Panc1 (cell line): Measurements from ENCODE around the gene IPO13. TPM values are rescaled to one million over a fixed set of nuclear protein-coding genes. Genes with fewer than 3 reads are reported as not detected.

Experiments
- ATAC-seq: fragments of 200-7000 bp; cut with Tn5 transposase; 2 replicates; pipeline ENCODE4 v1.9.1; 2020; ENCODE audit warnings: mild to moderate bottlenecking, moderate library complexity
- BruUV-seq: library from RNA; stranded (reverse); fragments of 400-500 nt; replicated peaks from 2 replicates; lab custom pipeline; 2021; lab: Mats Ljungman, UMichigan
- CTCF ChIA-PET: fragments of 300-600 bp; sonication (Branson Sonifier 250); formaldehyde crosslinking; loops from one replicate; lab custom pipeline; 2022; ENCODE audit warnings: antibody characterized with exemption; lab: Charles Lee
- POLR2A ChIA-PET: fragments of 300-600 bp; sonication (Branson Sonifier 250); formaldehyde crosslinking; loops from one replicate; lab custom pipeline; 2022; ENCODE audit warnings: antibody characterized with exemption; lab: Charles Lee
- DNase-seq: peaks from one replicate; pipeline ENCODE4 v3.0.0-alpha.2; 2010; ENCODE audit warnings: low read depth, low spot score
- H3K27ac ChIP-seq: 2 replicates; pipeline ENCODE4 v1.5.1; 2011; ENCODE audit warnings: mild to moderate bottlenecking, low read length, inconsistent platforms
- H3K27me3 ChIP-seq: fragments of 200-500 bp; sonication (Bioruptor generic); 2 replicates; pipeline ENCODE4 v1.6.0; 2014; ENCODE audit warnings: low read length, inconsistent platforms; ENCODE audit not compliant: control insufficient read depth, insufficient read depth
- H3K36me3 ChIP-seq: fragments of 200-500 bp; sonication (Bioruptor generic); 2 replicates; pipeline ENCODE4 v1.5.1; 2014; ENCODE audit warnings: inconsistent platforms, mild to moderate bottlenecking, low read length, moderate library complexity; ENCODE audit not compliant: control insufficient read depth, insufficient read depth
- H3K4me1 ChIP-seq: 2 replicates; pipeline ENCODE4 v1.5.1; 2011; ENCODE audit warnings: inconsistent platforms, mild to moderate bottlenecking, low read length, moderate library complexity; ENCODE audit not compliant: control insufficient read depth, insufficient read depth
- H3K4me3 ChIP-seq, 2 experiments: 2 replicates each; pipeline ENCODE4 v1.5.1; 2011 to 2012; ENCODE audit warnings: low read depth in 2 of 2, low read length in 2 of 2, mild to moderate bottlenecking in 2 of 2, inconsistent platforms in 1 of 2, moderate library complexity in 1 of 2
- H3K9me3 ChIP-seq: fragments of 200-500 bp; sonication (Bioruptor generic); 2 replicates; pipeline ENCODE4 v1.5.1; 2014; ENCODE audit warnings: low read depth, mild to moderate bottlenecking, inconsistent platforms, low read length, moderate library complexity; ENCODE audit not compliant: control insufficient read depth, insufficient read depth
- POLR2AphosphoS5 ChIP-seq: IDR thresholded peaks from 2 replicates; pipeline ENCODE4 v1.6.1; 2012; ENCODE audit warnings: mild to moderate bottlenecking, low read depth, low read length, moderate library complexity
- SIN3A ChIP-seq: IDR thresholded peaks from 2 replicates; pipeline ENCODE4 v1.6.1; 2012; ENCODE audit warnings: low read depth, mild to moderate bottlenecking, low read length, moderate library complexity, borderline replicate concordance; ENCODE audit not compliant: insufficient read depth
- TCF7L2 ChIP-seq: IDR thresholded peaks from 2 replicates; pipeline ENCODE4 v1.6.1; 2011; ENCODE audit warnings: mild to moderate bottlenecking, low read depth, low read length, inconsistent platforms
- in situ Hi-C: cut with HindIII; loops from 2 replicates; pipeline ENCODE4 v1.10.0; 2016; ENCODE audit warnings: low sequenced_read_pairs, low pct_unique_long_range_greater_than_20kb
- intact Hi-C: fragments of 100-400 bp; cut with micrococcal nuclease; formaldehyde crosslinking; loops from one replicate; pipeline ENCODE4 v1.10.0; 2022; ENCODE audit not compliant: unreplicated experiment
- total RNA-seq: library from RNA; stranded (reverse); gene quantifications from one replicate; pipeline ENCODE4 v1.2.1, GENCODE V29; 2021; ENCODE audit not compliant: unreplicated experiment
- TF ChIP-seq, protein P1 (sequence below), 2 experiments: IDR thresholded peaks; 2 replicates each; pipeline ENCODE4 v1.6.1; 2011 to 2012; ENCODE audit warnings: low read depth in 2 of 2, control low read depth in 1 of 2, low read length in 1 of 2, mild to moderate bottlenecking in 1 of 2, moderate library complexity in 1 of 2; ENCODE audit not compliant: insufficient read depth in 1 of 2
- TF ChIP-seq, protein P2 (sequence below): fragments of 450-650 bp; IDR thresholded peaks from 2 replicates; pipeline ENCODE4 v1.5.1; 2017; ENCODE audit warnings: mild to moderate bottlenecking

The IPO13 gene
- total RNA-seq, 1 experiment from 2014 or later, result 40.0 TPM

DNA sequence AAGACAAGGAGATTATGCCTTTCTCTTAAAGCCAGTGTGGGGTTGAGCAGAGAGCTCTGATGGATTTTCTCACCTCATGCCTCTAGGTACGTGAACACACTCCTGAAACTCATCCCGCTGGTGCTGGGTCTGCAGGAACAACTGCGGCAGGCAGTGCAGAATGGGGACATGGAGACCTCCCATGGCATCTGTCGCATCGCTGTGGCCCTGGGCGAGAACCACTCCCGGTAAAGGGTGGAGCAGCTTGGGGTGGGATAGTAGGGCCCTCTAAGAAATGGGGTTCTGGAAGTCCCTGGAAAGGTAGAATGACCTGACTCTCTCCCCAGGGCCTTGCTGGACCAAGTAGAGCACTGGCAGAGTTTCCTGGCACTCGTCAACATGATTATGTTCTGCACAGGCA is 9.5 kb downstream of the IPO13 start:
- Histone ChIP-seq H3K9me3 (no peaks in the 10 kb centered on the region), H3K4me1 (no peaks in the 10 kb centered on the region), H3K27me3 (no peaks in the 10 kb centered on the region), H3K4me3 (no peak overlapping the region), H3K36me3 (peaks cover 3% of the 10 kb centered on the region), H3K27ac (no peak overlapping the region)
- intact Hi-C loops (no loop called here), in situ Hi-C loops (no loop called here)
- no TSS peak for BruUV-seq
- ATAC-seq (no peak), DNase-seq (no peak)
- ChIA-PET CTCF (no interaction called here), POLR2A (no interaction called here)
- TF ChIP-seq SIN3A (no peak), TCF7L2 (no peak), POLR2AphosphoS5 (no peak)
- TF ChIP-seq, protein P1, sequence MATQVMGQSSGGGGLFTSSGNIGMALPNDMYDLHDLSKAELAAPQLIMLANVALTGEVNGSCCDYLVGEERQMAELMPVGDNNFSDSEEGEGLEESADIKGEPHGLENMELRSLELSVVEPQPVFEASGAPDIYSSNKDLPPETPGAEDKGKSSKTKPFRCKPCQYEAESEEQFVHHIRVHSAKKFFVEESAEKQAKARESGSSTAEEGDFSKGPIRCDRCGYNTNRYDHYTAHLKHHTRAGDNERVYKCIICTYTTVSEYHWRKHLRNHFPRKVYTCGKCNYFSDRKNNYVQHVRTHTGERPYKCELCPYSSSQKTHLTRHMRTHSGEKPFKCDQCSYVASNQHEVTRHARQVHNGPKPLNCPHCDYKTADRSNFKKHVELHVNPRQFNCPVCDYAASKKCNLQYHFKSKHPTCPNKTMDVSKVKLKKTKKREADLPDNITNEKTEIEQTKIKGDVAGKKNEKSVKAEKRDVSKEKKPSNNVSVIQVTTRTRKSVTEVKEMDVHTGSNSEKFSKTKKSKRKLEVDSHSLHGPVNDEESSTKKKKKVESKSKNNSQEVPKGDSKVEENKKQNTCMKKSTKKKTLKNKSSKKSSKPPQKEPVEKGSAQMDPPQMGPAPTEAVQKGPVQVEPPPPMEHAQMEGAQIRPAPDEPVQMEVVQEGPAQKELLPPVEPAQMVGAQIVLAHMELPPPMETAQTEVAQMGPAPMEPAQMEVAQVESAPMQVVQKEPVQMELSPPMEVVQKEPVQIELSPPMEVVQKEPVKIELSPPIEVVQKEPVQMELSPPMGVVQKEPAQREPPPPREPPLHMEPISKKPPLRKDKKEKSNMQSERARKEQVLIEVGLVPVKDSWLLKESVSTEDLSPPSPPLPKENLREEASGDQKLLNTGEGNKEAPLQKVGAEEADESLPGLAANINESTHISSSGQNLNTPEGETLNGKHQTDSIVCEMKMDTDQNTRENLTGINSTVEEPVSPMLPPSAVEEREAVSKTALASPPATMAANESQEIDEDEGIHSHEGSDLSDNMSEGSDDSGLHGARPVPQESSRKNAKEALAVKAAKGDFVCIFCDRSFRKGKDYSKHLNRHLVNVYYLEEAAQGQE (IDR thresholded peaks at IDR 0.05; ENCODE audit: insufficient read depth in 1 of 2, low read depth in 2 of 2, low read length in 1 of 2), result no peak
- TF ChIP-seq, protein P2, sequence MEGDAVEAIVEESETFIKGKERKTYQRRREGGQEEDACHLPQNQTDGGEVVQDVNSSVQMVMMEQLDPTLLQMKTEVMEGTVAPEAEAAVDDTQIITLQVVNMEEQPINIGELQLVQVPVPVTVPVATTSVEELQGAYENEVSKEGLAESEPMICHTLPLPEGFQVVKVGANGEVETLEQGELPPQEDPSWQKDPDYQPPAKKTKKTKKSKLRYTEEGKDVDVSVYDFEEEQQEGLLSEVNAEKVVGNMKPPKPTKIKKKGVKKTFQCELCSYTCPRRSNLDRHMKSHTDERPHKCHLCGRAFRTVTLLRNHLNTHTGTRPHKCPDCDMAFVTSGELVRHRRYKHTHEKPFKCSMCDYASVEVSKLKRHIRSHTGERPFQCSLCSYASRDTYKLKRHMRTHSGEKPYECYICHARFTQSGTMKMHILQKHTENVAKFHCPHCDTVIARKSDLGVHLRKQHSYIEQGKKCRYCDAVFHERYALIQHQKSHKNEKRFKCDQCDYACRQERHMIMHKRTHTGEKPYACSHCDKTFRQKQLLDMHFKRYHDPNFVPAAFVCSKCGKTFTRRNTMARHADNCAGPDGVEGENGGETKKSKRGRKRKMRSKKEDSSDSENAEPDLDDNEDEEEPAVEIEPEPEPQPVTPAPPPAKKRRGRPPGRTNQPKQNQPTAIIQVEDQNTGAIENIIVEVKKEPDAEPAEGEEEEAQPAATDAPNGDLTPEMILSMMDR, result no peak

DNA sequence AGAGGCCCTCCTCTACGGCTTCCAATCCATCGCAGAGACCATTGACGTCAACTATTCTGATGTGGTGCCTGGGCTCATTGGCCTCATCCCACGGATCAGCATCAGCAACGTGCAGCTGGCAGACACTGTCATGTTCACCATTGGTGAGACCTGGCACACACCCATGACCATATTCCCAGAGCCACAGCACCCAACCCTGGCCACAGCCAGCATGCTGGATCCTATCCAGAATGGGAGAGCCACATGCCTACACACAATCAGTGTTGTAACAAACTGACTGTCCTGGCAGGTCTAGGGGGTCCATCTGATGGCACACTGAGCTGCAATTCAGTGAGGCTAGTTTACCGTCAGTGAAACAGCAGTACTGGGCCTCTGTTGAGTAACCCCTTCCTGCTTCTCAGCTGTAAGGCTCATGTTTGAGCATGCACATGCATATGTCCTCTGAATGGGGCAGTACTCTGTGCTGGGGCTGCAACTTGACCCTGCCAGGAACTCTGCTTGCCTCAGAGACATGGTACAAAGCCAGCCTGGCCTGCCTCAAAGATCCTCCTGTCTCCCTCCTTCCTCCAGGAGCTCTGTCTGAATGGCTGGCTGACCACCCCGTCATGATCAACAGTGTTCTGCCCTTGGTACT is 10.8 kb downstream of the IPO13 start:
- Histone ChIP-seq H3K9me3 (no peaks in the 10 kb centered on the region), H3K4me3 (no peak overlapping the region), H3K36me3 (peaks cover 3% of the 10 kb centered on the region), H3K27me3 (no peaks in the 10 kb centered on the region), H3K4me1 (no peaks in the 10 kb centered on the region), H3K27ac (no peak overlapping the region)
- CTCF ChIA-PET, result no interaction called here
- BruUV-seq, result no TSS peak
- TF ChIP-seq, protein P1 (IDR thresholded peaks at IDR 0.05; ENCODE audit: insufficient read depth in 1 of 2, low read depth in 2 of 2, low read length in 1 of 2), result no peak
- TF ChIP-seq, protein P2, result no peak
- TF ChIP-seq POLR2AphosphoS5 (no peak), TCF7L2 (no peak), SIN3A (no peak)
- ATAC-seq (no peak), DNase-seq (no peak)
- intact Hi-C loops (no loop called here), in situ Hi-C loops (no loop called here)
- POLR2A ChIA-PET, result interaction anchor here (0.6 kb wide), 1 partner anchor 36 kb away, joined by 7 read pairs; no protein-coding TSS in a partner anchor
